ENCODE measurements around the gene ARHGAP24.
"Not testable (repeated sequence)": the region's sequence is repeated elsewhere in the genome, so short reads cannot be mapped to it uniquely, and the experiment has no call there.

The ARHGAP24 gene

GRCh38 chr4:85486425-85487086, 11.6 kb downstream of the ARHGAP24 start:
- no peak for DNase-seq

DNA sequence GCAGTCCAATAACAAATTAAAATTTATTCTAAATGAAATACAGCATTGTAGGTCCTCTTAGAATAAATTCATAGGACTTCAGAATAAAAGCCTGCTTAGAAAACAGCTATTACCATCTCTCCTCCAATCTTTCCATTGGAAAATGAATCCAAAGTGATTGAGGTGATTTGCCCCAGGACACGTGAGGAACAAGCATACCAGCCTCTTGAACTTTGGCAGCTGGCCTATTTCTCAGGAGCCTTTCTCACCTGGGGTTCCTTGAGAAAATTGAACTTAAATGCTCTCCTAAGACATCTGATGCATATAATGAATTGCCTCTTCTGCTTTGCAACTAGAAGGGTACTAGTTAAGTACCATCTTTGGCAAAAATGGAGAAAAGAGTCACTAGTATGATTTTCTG, 13.5 kb downstream of the ARHGAP24 start:
- DNase-seq = no peak

GRCh38 chr4:85489273-85489981, 14.5 kb downstream of the ARHGAP24 start:
- no peak for DNase-seq

GRCh38 chr4:85491527-85491926, 16.6 kb downstream of the ARHGAP24 start:
- no peak for DNase-seq

GRCh38 chr4:85492336-85492735, 17.4 kb downstream of the ARHGAP24 start:
- no peak for DNase-seq

GRCh38 chr4:85495621-85496020, 20.7 kb downstream of the ARHGAP24 start:
- no peak for DNase-seq

DNA sequence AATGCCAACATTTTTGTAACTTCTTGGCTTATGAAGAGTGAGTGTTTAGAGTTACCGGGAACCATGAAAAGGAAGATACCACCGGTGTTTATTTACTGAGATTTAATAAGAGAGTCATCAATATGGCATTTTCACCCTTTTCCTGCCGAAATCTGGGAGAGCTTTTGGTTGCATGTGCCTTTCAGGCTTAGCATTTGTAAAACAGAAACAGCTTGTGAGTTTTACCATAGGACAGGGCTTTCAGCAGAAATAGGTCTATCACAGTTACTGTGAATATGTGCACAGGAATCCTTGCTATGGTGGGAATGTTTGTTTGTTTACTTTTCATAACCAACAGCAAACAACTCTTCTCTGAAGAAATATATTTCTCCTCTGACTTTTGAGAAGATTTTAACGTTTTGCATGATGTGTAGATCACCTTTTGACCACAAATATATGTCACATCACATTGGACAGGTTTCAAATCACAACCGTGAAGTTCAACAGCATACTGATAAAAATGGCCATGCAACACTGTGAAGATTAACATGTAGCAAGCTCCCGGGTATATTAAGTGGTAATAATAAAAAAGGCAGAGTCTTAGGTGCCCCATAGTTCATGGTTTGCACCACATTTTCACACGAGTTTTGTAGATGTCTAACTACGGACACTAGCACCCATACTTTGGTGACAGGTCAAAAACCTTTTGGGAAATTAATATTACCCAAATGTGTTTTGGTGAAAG, 21.3 kb downstream of the ARHGAP24 start:
- DNase-seq = no peak

DNA sequence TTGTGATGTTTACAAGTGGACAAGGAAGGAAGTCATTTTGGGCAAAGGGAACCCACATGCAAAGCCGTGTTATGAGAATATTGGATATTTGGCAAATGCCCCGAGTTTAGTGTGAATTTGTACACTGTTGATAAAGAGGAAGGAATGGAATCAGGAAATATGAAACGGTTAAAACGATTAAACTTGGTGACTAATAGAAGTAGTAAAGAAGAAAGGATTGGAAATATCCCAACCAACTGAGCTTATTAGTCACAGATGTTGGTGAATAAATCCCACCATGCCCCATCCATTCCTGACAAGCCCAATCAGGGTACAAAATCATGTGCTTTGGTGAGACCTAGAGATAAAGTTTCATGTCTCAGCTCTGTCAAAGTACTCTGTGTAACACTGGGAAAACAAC, 22.0 kb downstream of the ARHGAP24 start:
- no peak for DNase-seq

DNA sequence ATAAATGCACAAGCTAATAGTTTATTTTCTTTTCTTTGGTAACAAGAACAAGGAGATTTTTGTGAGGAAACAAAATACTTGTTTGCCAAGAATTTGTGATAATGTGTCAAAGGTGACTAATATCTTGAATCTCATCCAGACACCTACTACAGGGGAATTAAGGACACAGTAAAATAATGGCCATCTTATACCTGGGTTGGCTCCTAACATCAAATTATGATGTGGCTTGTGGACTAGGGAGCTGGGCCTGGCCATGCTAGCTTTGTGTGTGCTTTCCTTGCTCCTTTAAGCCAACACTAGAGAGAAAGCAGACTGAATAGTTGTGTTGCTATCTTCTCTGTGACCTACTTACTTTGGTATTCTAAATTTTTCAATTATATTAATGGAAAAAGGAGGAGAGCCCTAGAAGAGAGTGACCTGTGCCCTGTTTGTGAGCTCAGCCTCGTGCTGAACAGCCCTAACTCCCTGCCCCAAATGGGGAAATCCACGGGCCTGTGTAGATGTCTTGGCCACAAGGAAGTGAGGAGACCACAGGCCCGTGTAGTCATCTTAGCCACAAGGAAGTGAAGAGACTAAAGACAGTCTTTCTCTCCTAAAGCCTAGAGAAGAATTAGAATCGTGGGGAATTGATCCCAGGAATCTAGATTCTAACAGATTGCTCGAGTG, 23.3 kb downstream of the ARHGAP24 start:
- no peak for DNase-seq

DNA sequence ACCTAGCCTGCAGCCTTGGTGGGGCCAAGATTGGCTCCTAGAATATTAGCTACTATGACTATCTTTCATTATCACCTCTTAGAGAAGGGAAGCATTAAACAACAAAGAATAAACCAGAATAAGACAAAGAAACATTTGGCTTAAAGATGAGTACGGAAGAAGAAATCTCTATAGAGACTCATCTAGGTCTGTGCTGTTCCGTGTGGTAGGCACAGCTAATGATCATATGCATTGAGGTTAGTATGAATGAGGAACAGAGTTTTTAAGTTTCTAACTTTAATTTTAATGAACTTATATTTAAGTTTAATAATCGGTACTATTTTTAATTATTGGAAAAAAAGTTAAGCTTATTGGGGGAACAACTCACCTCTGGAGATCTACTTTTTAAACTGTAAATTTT, 24.6 kb downstream of the ARHGAP24 start:
- DNase-seq = no peak

DNA sequence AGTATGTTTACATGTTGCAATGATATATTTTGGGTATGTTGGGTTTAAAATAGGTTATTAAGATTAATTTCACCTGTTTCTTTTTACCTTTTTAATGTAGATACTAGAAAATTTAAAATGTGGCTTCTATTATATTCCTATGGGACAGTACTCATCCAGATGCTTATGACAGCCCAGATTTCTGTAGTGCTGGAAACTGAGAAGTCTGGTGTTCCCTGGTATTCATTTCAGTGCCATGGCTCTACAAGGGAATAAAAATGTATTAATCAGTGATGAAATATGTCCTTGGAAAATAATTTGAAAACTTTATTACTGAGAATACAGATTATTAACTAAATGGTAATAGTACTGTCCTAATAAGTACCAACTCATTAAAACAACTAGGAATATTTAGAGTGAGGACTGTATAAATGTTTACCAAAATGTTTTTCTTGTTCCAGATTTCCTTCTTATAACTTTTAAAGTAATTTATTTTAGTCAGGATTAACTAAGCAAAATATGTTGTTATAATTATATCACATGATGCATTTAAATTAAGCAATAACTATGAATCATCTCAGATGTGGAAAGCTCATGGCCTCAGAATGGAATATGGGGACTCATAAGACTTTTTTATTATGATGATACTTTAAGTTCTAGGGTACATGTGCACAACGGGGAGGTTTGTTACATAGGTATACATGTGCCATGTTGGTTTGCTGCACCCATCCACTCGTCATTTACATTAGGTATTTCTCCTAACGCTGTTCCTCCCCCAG, 25.3 kb downstream of the ARHGAP24 start:
- no peak for DNase-seq

GRCh38 chr4:85501145-85501544, 26.2 kb downstream of the ARHGAP24 start:
- DNase-seq = not testable (repeated sequence)

DNA sequence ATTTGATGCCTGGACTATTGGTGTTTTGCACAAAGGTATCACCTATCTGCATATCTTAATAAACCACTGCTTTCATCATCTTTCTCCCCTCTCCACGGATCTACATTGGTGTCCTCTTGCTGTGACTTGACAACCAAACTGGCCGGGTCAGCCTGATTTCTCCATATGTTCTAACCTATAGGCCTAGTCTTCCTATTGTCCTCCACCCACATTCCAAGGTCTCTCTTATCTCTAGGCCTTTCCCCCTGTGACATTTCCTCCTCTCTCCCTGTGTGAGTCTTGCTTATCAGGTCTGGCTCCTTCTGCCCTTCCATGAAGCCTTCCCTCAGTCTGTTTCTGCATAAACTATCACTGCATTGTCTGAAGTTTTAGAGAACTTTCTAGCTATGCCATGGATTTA, 33.7 kb downstream of the ARHGAP24 start:
- no peak for DNase-seq

DNA sequence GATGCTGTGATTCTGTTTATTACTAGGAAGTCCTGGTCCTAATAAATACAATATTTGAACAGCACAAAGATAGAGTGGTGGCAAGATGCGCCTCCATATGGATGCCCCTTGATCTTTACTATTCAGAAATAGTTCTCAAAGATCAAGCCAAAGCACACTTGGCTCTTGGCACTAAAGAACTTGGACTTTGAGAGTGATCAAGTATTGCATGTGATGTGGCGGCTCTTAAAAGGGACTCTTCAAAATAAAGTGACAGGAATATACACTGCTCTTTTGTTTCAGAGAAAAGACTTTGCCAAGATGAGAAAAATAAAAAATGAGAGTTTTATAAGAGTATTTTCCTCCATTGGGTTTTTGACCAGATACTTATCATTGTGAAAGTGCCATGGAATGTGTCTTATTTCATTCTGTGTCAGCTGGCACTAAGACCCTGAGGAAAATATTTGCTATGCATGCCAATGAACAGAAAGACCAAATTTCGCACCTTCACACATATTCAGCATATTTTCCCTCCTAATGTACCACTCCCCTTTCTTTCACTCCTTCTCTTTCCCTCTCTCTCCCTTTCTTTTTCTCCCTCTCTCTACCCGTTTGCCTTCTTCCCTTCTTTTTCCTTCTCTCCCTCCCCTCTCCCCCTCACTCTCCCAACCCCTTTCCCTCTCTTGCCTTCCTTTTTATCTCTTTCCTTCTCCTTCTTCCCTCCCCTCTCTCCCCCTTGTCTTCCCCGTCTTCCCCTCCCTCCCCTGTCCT, 35.1 kb downstream of the ARHGAP24 start:
- no peak for DNase-seq

GRCh38 chr4:85510632-85510984, 35.7 kb downstream of the ARHGAP24 start:
- no peak for DNase-seq

DNA sequence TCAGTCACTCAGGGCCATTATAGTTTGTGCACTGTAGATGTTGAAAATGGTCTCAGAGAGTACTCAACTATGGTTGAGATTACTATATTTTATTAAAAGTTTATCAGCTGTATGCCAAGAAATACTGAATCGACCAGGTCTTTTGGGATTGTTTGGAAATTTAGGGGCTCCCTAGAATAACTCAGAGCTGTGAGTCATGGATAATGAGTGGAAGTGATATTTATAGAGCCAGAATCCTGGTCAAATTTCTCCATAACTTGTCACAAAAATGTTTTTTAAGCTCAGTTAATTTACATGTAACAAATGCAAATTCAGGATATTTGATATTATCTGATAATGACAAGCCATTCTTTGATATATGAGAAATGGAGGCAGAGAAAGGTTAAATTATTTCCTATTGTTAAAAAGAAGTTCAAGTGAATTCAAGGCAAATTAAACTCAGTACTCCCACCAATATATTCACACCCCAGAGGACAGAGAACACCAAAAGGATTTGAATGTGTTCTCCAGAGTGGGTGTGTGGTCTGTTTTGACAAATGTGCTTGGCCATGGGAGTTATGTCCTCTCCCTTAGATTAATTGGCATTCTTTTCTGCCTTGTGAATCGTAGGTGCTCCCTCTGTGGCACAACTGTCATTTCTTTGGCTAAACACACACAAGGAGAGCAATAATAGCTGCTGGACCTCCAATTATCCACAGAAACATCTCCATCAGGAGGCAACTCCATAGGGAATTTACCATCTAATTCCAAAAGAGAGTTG, 37.7 kb downstream of the ARHGAP24 start:
- no peak for DNase-seq

GRCh38 chr4:85514117-85514516, 39.2 kb downstream of the ARHGAP24 start:
- no peak for DNase-seq

GRCh38 chr4:85514783-85515182, 39.8 kb downstream of the ARHGAP24 start:
- DNase-seq = no peak

- DNase-seq = no peak
Measured at GRCh38 chr4:85515701-85516100, 40.8 kb downstream of the ARHGAP24 start.

- not testable (repeated sequence) for DNase-seq
Measured at GRCh38 chr4:85518526-85518925, 43.6 kb downstream of the ARHGAP24 start.
